A549 treated with ZK216348 at 1 μM for 4 hours (cell line): Measurements from ENCODE around the gene OR13C5. TPM values are rescaled to one million over a fixed set of nuclear protein-coding genes. Genes with fewer than 3 reads are reported as not detected.

Source experiments
- total RNA-seq: library from RNA; stranded (reverse); fragments of 200-300 nt; extraction: Qiagen RNA extraction; gene quantifications from 5 replicates; pipeline ENCODE4 v1.2.3, GENCODE V29; 2022; ENCODE audit warnings: low read depth

OR13C5 gene, protein sequence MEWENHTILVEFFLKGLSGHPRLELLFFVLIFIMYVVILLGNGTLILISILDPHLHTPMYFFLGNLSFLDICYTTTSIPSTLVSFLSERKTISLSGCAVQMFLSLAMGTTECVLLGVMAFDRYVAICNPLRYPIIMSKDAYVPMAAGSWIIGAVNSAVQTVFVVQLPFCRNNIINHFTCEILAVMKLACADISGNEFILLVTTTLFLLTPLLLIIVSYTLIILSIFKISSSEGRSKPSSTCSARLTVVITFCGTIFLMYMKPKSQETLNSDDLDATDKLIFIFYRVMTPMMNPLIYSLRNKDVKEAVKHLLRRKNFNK
- not detected in 5 replicates for total RNA-seq

DNA sequence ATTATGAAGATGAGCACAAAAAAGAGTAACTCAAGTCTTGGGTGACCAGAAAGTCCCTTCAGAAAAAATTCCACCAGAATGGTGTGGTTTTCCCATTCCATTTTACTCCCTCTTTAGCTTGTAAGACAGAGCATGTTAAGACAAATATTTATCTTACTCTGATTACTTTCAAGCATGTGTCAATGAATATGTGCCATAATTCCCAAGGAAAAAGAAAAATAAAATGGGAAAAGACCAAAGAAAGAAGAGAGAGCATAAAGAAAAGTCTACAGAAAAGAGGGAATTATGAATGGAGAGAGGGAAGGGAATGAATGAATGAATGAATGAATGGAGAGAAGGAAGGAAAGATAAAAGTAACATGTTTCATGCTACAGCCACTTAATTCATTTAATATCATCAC lies at the start of gene OR13C5:
TSS of gene OR13C5 (minus strand) at position 101 of the 400 bp plus-strand sequence. CDS start at position 101, 0 bp downstream.

DNA sequence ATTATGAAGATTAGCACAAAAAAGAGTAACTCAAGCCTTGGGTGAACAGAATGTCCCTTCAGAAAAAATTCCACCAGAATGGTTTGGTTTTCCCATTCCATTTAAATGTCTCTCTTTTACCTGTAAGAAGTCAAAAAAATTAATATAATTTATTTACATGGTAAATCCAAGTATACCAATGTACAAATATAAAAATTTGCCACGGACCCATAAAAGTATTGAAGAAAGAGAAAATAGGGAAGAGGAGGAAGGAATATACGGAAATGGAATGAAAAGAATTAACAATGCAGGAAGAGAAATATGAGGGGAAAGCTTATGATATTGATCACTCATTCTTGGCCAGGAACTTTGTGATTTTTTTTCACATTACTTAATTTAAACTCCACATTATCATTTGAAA lies 18.9 kb upstream of the OR13C5 start, which contains the start of gene OR13C9:
TSS of gene OR13C9 (minus strand) at position 101 of the 400 bp plus-strand sequence. CDS start at position 101, 0 bp downstream.

GRCh38 chr9:104605527-104605926 lies 6.3 kb upstream of the OR13C5 start, which contains the start of gene OR13C2:
TSS of gene OR13C2 (minus strand) at chr9:104605627. CDS start at chr9:104605627, 0 bp downstream.

GRCh38 chr9:104568868-104569267 lies 30.3 kb downstream of the OR13C5 start, which contains the start of gene OR13C8:
TSS of gene OR13C8 (plus strand) at chr9:104569168. CDS start at chr9:104569168, 0 bp downstream.

Other genes starting within 250 kb of the OR13C5 start
- gene OR13F1, start 95.2 kb downstream of the OR13C5 start, total RNA-seq = not detected in 5 replicates
- gene OR13C4, start 72.2 kb downstream of the OR13C5 start, total RNA-seq = not detected in 5 replicates
- gene OR13C3, start 62.6 kb downstream of the OR13C5 start, total RNA-seq = not detected in 5 replicates
- not detected in 5 replicates for gene OR13C8, start 30.2 kb downstream of the OR13C5 start, total RNA-seq
- not detected in 5 replicates for gene OR13C2, start 6.2 kb upstream of the OR13C5 start, total RNA-seq
- gene OR13C9, start 18.8 kb upstream of the OR13C5 start, total RNA-seq = not detected in 5 replicates
- gene OR13D1, start 95.1 kb upstream of the OR13C5 start, total RNA-seq = not detected in 5 replicates
- 10.5 to 17.0 TPM (median 14.8 TPM) in 5 replicates for gene NIPSNAP3A, start 148.3 kb upstream of the OR13C5 start, total RNA-seq
- 0.46 to 0.87 TPM (median 0.83 TPM) in 5 replicates for gene NIPSNAP3B, start 164.7 kb upstream of the OR13C5 start, total RNA-seq